GM21723 (cell line): Measurements from ENCODE around the gene RNU6-7.

Source experiments
- ATAC-seq: cut with Tn5 transposase; IDR thresholded peaks from one replicate; pipeline ENCODE4 v1.9.1; 2021; ENCODE audit warnings: mild to moderate bottlenecking, moderate library complexity; ENCODE audit not compliant: unreplicated experiment

The RNU6-7 gene

GRCh38 chr14:32203928-32204357 is 2.1 kb downstream of the RNU6-7 start:
- ATAC-seq: no peak

- ATAC-seq: no peak
Observed at GRCh38 chr14:32205554-32205953, 3.7 kb downstream of the RNU6-7 start.

GRCh38 chr14:32205984-32206383 is 4.1 kb downstream of the RNU6-7 start:
- no peak for ATAC-seq

- no peak for ATAC-seq
Observed at GRCh38 chr14:32206552-32206951, 4.7 kb downstream of the RNU6-7 start.

GRCh38 chr14:32208490-32208889 is 6.6 kb downstream of the RNU6-7 start:
- ATAC-seq: no peak

GRCh38 chr14:32209471-32209870 is 7.6 kb downstream of the RNU6-7 start:
- no peak for ATAC-seq

GRCh38 chr14:32211068-32211404 is 9.2 kb downstream of the RNU6-7 start:
- no peak for ATAC-seq

GRCh38 chr14:32212833-32213232 is 11.0 kb downstream of the RNU6-7 start:
- no peak for ATAC-seq

- ATAC-seq: no peak
Observed at GRCh38 chr14:32217301-32217700, 15.5 kb downstream of the RNU6-7 start.

GRCh38 chr14:32224737-32225377 is 23.0 kb downstream of the RNU6-7 start:
- no peak for ATAC-seq

- no peak for ATAC-seq
Observed at GRCh38 chr14:32225378-32225920, 23.6 kb downstream of the RNU6-7 start.

GRCh38 chr14:32226056-32226455 is 24.2 kb downstream of the RNU6-7 start:
- ATAC-seq: no peak

- no peak for ATAC-seq
Observed at GRCh38 chr14:32230181-32230580, 28.3 kb downstream of the RNU6-7 start.

- ATAC-seq: no peak
Observed at GRCh38 chr14:32230695-32231280, 28.9 kb downstream of the RNU6-7 start.

GRCh38 chr14:32232481-32232880 is 30.6 kb downstream of the RNU6-7 start:
- ATAC-seq: no peak

GRCh38 chr14:32233260-32233659 is 31.4 kb downstream of the RNU6-7 start:
- no peak for ATAC-seq

GRCh38 chr14:32244404-32244803 is 42.6 kb downstream of the RNU6-7 start:
- ATAC-seq: no peak

- ATAC-seq: no peak
Observed at GRCh38 chr14:32246751-32247150, 44.9 kb downstream of the RNU6-7 start.

GRCh38 chr14:32249371-32249770 is 47.5 kb downstream of the RNU6-7 start:
- no peak for ATAC-seq

GRCh38 chr14:32249780-32250179 is 47.9 kb downstream of the RNU6-7 start:
- ATAC-seq: no peak

- no peak for ATAC-seq
Observed at GRCh38 chr14:32250681-32251080, 48.8 kb downstream of the RNU6-7 start.

GRCh38 chr14:32251530-32251929 is 49.7 kb downstream of the RNU6-7 start:
- ATAC-seq: no peak
